IMR-90 (cell line): ENCODE measurements around the gene ZNF521.

ENCODE experiments used
- CEBPB ChIP-seq: IDR thresholded peaks from 2 replicates; pipeline ENCODE4 v1.6.1; 2012; ENCODE audit warnings: low read depth, low read length, improper control_type of control experiment
- CTCF ChIP-seq: conservative IDR thresholded peaks from 2 replicates; pipeline ENCODE4 v1.5.1; 2012; ENCODE audit warnings: mild to moderate bottlenecking, low read depth, low read length, improper control_type of control experiment
- ELK1 ChIP-seq: fragments of 150-350 bp; IDR thresholded peaks from 2 replicates; pipeline ENCODE4 v1.6.1; 2016; ENCODE audit warnings: low read depth, mild to moderate bottlenecking, low read length, moderate library complexity, borderline replicate concordance
- MAZ ChIP-seq: IDR thresholded peaks from 2 replicates; pipeline ENCODE4 v1.6.1; 2012; ENCODE audit warnings: low read depth, mild to moderate bottlenecking, low read length, improper control_type of control experiment, moderate library complexity, borderline replicate concordance
- POLR2A ChIP-seq: IDR thresholded peaks from 2 replicates; pipeline ENCODE4 v1.6.1; 2012; ENCODE audit warnings: mild to moderate bottlenecking, low read depth, low read length
- RAD21 ChIP-seq: IDR thresholded peaks from 2 replicates; pipeline ENCODE4 v1.6.1; 2012; ENCODE audit warnings: low read length, improper control_type of control experiment
- RFX5 ChIP-seq: IDR thresholded peaks from 2 replicates; pipeline ENCODE4 v1.8.0; 2012; ENCODE audit warnings: low read depth, mild to moderate bottlenecking, low read length, moderate library complexity

GRCh38 chr18:25140124-25140961, 211.6 kb downstream of the ZNF521 start:
- TF ChIP-seq POLR2A (no peak), RAD21 (no peak), CTCF (no peak), RFX5 (no peak), CEBPB (no peak), ELK1 (no peak), MAZ (no peak)
